Endodermal cell (in vitro differentiated cells): Measurements from ENCODE around the gene FNBP1L. TPM values are rescaled to one million over a fixed set of nuclear protein-coding genes. Genes with fewer than 3 reads are reported as not detected.

Source experiments
- DNase-seq: peaks from one replicate; pipeline ENCODE4 v3.0.0-alpha.2; 2017
- H3K27ac ChIP-seq: 2 replicates; pipeline ENCODE4 v1.5.1; 2013; ENCODE audit warnings: mild to moderate bottlenecking, low read depth, low read length, moderate library complexity
- H3K27me3 ChIP-seq: 2 replicates; pipeline ENCODE4 v1.6.1; 2013; ENCODE audit warnings: mild to moderate bottlenecking, low read length, moderate library complexity; ENCODE audit not compliant: insufficient read depth, control insufficient read depth, poor library complexity, severe bottlenecking
- H3K36me3 ChIP-seq: 2 replicates; pipeline ENCODE4 v1.7.0; 2013; ENCODE audit warnings: mild to moderate bottlenecking, low read length, moderate library complexity; ENCODE audit not compliant: control insufficient read depth, insufficient read depth
- H3K4me1 ChIP-seq: one replicate; pipeline ENCODE4 v1.7.0; 2013; ENCODE audit warnings: low read length; ENCODE audit not compliant: control insufficient read depth, insufficient read depth
- H3K4me3 ChIP-seq: 2 replicates; pipeline ENCODE4 v1.5.1; 2013; ENCODE audit warnings: mild to moderate bottlenecking, low read length, moderate library complexity
- H3K9ac ChIP-seq: 2 replicates; pipeline ENCODE4 v1.6.1; 2013; ENCODE audit warnings: mild to moderate bottlenecking, low read length, moderate library complexity; ENCODE audit not compliant: poor library complexity, severe bottlenecking; ENCODE audit errors: extremely low read depth
- H3K9me3 ChIP-seq: 2 replicates; pipeline ENCODE4 v1.6.1; 2013; ENCODE audit warnings: mild to moderate bottlenecking, low read length, moderate library complexity; ENCODE audit not compliant: control insufficient read depth
- H3K27ac Mint-ChIP-seq: 2 replicates; pipeline ENCODE4 v1.8.0; 2020; ENCODE audit warnings: mixed read lengths
- H3K27me3 Mint-ChIP-seq: 2 replicates; pipeline ENCODE4 v1.8.0; 2021; ENCODE audit warnings: mild to moderate bottlenecking, mixed read lengths; ENCODE audit not compliant: insufficient read depth
- H3K36me3 Mint-ChIP-seq: 2 replicates; pipeline ENCODE4 v1.8.0; 2020; ENCODE audit warnings: low read depth, mixed read lengths
- H3K4me1 Mint-ChIP-seq: 2 replicates; pipeline ENCODE4 v1.8.0; 2020; ENCODE audit warnings: mixed read lengths
- H3K4me3 Mint-ChIP-seq: 2 replicates; pipeline ENCODE4 v1.8.0; 2020; ENCODE audit warnings: mild to moderate bottlenecking, moderate library complexity, mixed read lengths
- H3K9me3 Mint-ChIP-seq: 2 replicates; pipeline ENCODE4 v1.8.0; 2020; ENCODE audit warnings: mild to moderate bottlenecking, mixed read lengths
- WGBS, 2 experiments: methylation state at CpG; one replicate each; pipeline versions ENCODE4 v1.1.5 to v1.1.7; 2013; ENCODE audit warnings: missing lambda C conversion rate in 2 of 2, mixed read lengths in 1 of 2; ENCODE audit not compliant: insufficient coverage in 1 of 2, insufficient read length in 1 of 2; 5-methylcytosine and 5-hydroxymethylcytosine counted together
- total RNA-seq, 2 donors: library from RNA; stranded (reverse); fragmentation: NEBNext Ultra II Directional in 1 of 2; extraction: Animal tissue kit (Norgen Biotek cat#: 25700) in 1 of 2; gene quantifications; 2 replicates in 1 of 2; 3 replicates in 1 of 2; pipeline ENCODE4 v1.2.1, GENCODE V29; 2021
- TF ChIP-seq, protein P1 (sequence below): fragments of 200-600 bp; sonication (generic); conservative IDR thresholded peaks from 2 replicates; pipeline ENCODE4 v1.5.0; 2021; ENCODE audit warnings: antibody characterized with exemption, mild to moderate bottlenecking

Gene FNBP1L
- total RNA-seq, 2 donors from 2014 or later = 96.8 to 107 TPM

GRCh38 chr1:93567255-93567918 is 119.5 kb downstream of the FNBP1L start:
- Histone ChIP-seq H3K27ac (no peak overlapping the region), H3K9ac (no peak overlapping the region), H3K9me3 (no peaks in the 10 kb centered on the region), H3K27me3 (no peaks in the 10 kb centered on the region), H3K36me3 (peaks cover 93% of the 10 kb centered on the region), H3K4me3 (no peak overlapping the region), H3K4me1 (no peaks in the 10 kb centered on the region)
- H3K27ac Mint-ChIP-seq = peak overlapping the region; percentile 87
- TF ChIP-seq, protein P1, sequence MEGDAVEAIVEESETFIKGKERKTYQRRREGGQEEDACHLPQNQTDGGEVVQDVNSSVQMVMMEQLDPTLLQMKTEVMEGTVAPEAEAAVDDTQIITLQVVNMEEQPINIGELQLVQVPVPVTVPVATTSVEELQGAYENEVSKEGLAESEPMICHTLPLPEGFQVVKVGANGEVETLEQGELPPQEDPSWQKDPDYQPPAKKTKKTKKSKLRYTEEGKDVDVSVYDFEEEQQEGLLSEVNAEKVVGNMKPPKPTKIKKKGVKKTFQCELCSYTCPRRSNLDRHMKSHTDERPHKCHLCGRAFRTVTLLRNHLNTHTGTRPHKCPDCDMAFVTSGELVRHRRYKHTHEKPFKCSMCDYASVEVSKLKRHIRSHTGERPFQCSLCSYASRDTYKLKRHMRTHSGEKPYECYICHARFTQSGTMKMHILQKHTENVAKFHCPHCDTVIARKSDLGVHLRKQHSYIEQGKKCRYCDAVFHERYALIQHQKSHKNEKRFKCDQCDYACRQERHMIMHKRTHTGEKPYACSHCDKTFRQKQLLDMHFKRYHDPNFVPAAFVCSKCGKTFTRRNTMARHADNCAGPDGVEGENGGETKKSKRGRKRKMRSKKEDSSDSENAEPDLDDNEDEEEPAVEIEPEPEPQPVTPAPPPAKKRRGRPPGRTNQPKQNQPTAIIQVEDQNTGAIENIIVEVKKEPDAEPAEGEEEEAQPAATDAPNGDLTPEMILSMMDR = no peak
- H3K9me3 Mint-ChIP-seq = no peaks in the 10 kb centered on the region
- no peaks in the 10 kb centered on the region for H3K27me3 Mint-ChIP-seq
- peaks cover 89% of the 10 kb centered on the region for H3K36me3 Mint-ChIP-seq
- peak; percentile 48 for DNase-seq
- H3K4me1 Mint-ChIP-seq = no peaks in the 10 kb centered on the region
- H3K4me3 Mint-ChIP-seq = no peak overlapping the region
- WGBS, 2 experiments = 94 to 95% methylated on average over 10 to 15 of the region's 15 CpGs

DNA sequence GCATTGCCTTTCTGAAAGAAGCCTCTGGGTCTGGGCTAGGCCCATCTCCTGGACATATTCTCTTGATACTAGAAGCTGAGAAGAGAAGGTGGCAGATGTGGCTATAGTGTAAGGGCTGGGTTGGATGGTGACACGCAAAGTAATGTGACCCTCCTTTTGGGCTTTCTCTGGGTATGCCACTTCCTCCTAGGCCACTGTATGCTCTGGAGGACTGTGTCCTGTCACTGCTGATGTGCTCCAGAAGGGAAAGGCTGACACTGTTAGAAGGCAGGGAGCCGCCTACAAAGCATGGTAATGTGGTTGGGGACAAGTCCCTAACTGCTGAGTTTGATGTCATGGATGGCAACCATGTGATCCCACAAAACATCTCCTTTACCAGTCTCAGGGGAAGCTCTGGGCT is 121.6 kb downstream of the FNBP1L start:
- peaks cover 87% of the 10 kb centered on the region for H3K36me3 Mint-ChIP-seq
- no peaks in the 10 kb centered on the region for H3K9me3 Mint-ChIP-seq
- TF ChIP-seq, protein P1 = no peak
- no peak overlapping the region for H3K27ac Mint-ChIP-seq
- H3K4me1 Mint-ChIP-seq = no peaks in the 10 kb centered on the region
- no peak overlapping the region for H3K4me3 Mint-ChIP-seq
- DNase-seq = peak; percentile 44
- Histone ChIP-seq H3K36me3 (peaks cover 95% of the 10 kb centered on the region), H3K4me1 (no peaks in the 10 kb centered on the region), H3K4me3 (no peak overlapping the region), H3K27ac (no peak overlapping the region), H3K9me3 (no peaks in the 10 kb centered on the region), H3K9ac (no peak overlapping the region), H3K27me3 (no peaks in the 10 kb centered on the region)
- H3K27me3 Mint-ChIP-seq = no peaks in the 10 kb centered on the region
- WGBS, 2 experiments = 100% methylated on average over 2 of the region's 2 CpGs; no CpG with 5 or more reads in 1 of the 2 experiments

DNA sequence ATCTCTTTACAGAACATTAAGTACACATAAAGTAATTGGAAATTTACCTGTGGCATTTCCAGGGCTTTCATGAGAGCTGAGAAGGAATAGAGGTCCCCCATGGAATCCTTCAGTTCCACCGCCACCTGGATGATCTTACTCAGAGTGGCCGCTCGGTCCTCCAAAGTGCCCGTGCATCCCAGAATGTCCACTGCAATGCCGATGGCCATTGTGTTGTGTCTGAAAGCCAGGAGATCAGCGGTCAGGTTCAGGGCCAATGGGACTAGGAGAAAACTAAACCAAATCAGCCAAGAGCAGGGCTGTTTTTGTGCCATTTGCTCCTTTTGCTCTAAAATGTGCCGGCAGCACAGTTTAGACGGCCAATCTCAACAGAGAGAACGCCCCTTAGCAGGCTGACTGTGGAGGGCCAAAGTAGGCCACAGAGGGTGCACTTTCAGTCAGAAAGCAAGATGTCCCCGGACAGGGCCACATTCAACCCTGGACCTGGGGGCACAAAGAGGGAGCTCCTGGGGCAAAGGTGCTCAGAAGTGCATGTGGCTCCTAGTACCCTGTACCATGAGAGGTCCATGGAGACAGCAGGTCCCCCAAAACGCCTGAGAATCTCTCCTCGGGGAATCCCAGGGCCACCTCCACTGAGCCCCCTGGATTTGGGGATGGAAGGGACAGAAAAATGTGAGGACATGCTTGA is 123.8 kb downstream of the FNBP1L start:
- Mint-ChIP-seq H3K9me3 (no peaks in the 10 kb centered on the region), H3K27ac (peak overlapping the region; percentile 81), H3K4me1 (no peaks in the 10 kb centered on the region), H3K4me3 (no peak overlapping the region), H3K36me3 (peaks cover 82% of the 10 kb centered on the region), H3K27me3 (no peaks in the 10 kb centered on the region)
- TF ChIP-seq, protein P1 = no peak
- Histone ChIP-seq H3K36me3 (peaks cover 95% of the 10 kb centered on the region), H3K4me3 (no peak overlapping the region), H3K9me3 (no peaks in the 10 kb centered on the region), H3K27me3 (no peaks in the 10 kb centered on the region), H3K27ac (no peak overlapping the region), H3K4me1 (no peaks in the 10 kb centered on the region), H3K9ac (no peak overlapping the region)
- peak; percentile 58 for DNase-seq
- 93 to 95% methylated on average over 9 to 12 of the region's 12 CpGs for WGBS, 2 experiments
